Measurements from ENCODE around the gene TTC28.

TTC28 gene

GRCh38 chr22:27988704-27989103, 690.9 kb downstream of the TTC28 start:
- DNase-seq (ENCODE audit: low spot score): no peak

GRCh38 chr22:27987557-27987956, 692.1 kb downstream of the TTC28 start:
- DNase-seq (ENCODE audit: low spot score): no peak

- no peak for DNase-seq (ENCODE audit: low spot score)
Measured at GRCh38 chr22:27986937-27987336, 692.7 kb downstream of the TTC28 start.

- DNase-seq (ENCODE audit: low spot score): no peak
Measured at GRCh38 chr22:27986459-27986858, 693.2 kb downstream of the TTC28 start.

GRCh38 chr22:27985323-27986275, 694.0 kb downstream of the TTC28 start:
- DNase-seq (ENCODE audit: low spot score): no peak

GRCh38 chr22:27984723-27985122, 694.9 kb downstream of the TTC28 start:
- no peak for DNase-seq (ENCODE audit: low spot score)

- no peak for DNase-seq (ENCODE audit: low spot score)
Measured at GRCh38 chr22:27984001-27984695, 695.5 kb downstream of the TTC28 start.

GRCh38 chr22:27983361-27983791, 696.3 kb downstream of the TTC28 start:
- no peak for DNase-seq (ENCODE audit: low spot score)

- no peak for DNase-seq (ENCODE audit: low spot score)
Measured at GRCh38 chr22:27982630-27983180, 696.9 kb downstream of the TTC28 start.

- no peak for DNase-seq (ENCODE audit: low spot score)
Measured at GRCh38 chr22:27982106-27982505, 697.5 kb downstream of the TTC28 start.

GRCh38 chr22:27980424-27981148, 699.1 kb downstream of the TTC28 start:
- no peak for DNase-seq (ENCODE audit: low spot score)

GRCh38 chr22:27978802-27979201, 700.8 kb downstream of the TTC28 start:
- DNase-seq (ENCODE audit: low spot score): no peak

GRCh38 chr22:27978317-27978716, 701.3 kb downstream of the TTC28 start:
- DNase-seq (ENCODE audit: low spot score): no peak

- no peak for DNase-seq (ENCODE audit: low spot score)
Measured at GRCh38 chr22:27976586-27976985, 703.1 kb downstream of the TTC28 start.

- no peak for DNase-seq (ENCODE audit: low spot score)
Measured at GRCh38 chr22:27975381-27976013, 704.1 kb downstream of the TTC28 start.

GRCh38 chr22:27973846-27974245, 705.8 kb downstream of the TTC28 start:
- DNase-seq (ENCODE audit: low spot score): no peak

GRCh38 chr22:27972732-27973698, 706.6 kb downstream of the TTC28 start:
- DNase-seq (ENCODE audit: low spot score): no peak

GRCh38 chr22:27971926-27972325, 707.7 kb downstream of the TTC28 start:
- DNase-seq (ENCODE audit: low spot score): no peak

- no peak for DNase-seq (ENCODE audit: low spot score)
Measured at GRCh38 chr22:27970596-27971220, 708.9 kb downstream of the TTC28 start.
